NCI-H2107 treated with DMSO at 0.1 percent for 48 hours (cell line): ENCODE measurements around the gene CHRDL1.

ENCODE experiments used
- DNase-seq: peaks from one replicate; lab custom pipeline; 2025; ENCODE audit not compliant: unreplicated experiment; lab: John Stamatoyannopoulos, UW

The CHRDL1 gene

GRCh38 chrX:110743679-110744340 lies 51.8 kb downstream of the CHRDL1 start:
- no peak for DNase-seq

- no peak for DNase-seq
Measured at GRCh38 chrX:110741213-110741796, 54.3 kb downstream of the CHRDL1 start.

- DNase-seq: no peak
Measured at GRCh38 chrX:110734894-110735541, 60.6 kb downstream of the CHRDL1 start.

GRCh38 chrX:110734271-110734670 lies 61.3 kb downstream of the CHRDL1 start:
- no peak for DNase-seq

GRCh38 chrX:110733166-110733565 lies 62.5 kb downstream of the CHRDL1 start:
- no peak for DNase-seq

GRCh38 chrX:110732266-110732665 lies 63.4 kb downstream of the CHRDL1 start:
- DNase-seq: no peak

GRCh38 chrX:110723844-110724243 lies 71.8 kb downstream of the CHRDL1 start:
- DNase-seq: no peak

- no peak for DNase-seq
Measured at GRCh38 chrX:110722135-110722534, 73.5 kb downstream of the CHRDL1 start.

GRCh38 chrX:110713666-110714065 lies 82.0 kb downstream of the CHRDL1 start:
- no peak for DNase-seq

GRCh38 chrX:110706446-110706845 lies 89.2 kb downstream of the CHRDL1 start:
- DNase-seq: no peak

GRCh38 chrX:110703641-110704040 lies 92.0 kb downstream of the CHRDL1 start:
- DNase-seq: no peak

- no peak for DNase-seq
Measured at GRCh38 chrX:110699109-110699508, 96.5 kb downstream of the CHRDL1 start.

GRCh38 chrX:110698696-110699095 lies 96.9 kb downstream of the CHRDL1 start:
- DNase-seq: no peak

GRCh38 chrX:110692866-110693265 lies 102.8 kb downstream of the CHRDL1 start:
- DNase-seq: no peak

- DNase-seq: no peak
Measured at GRCh38 chrX:110691446-110691845, 104.2 kb downstream of the CHRDL1 start.

GRCh38 chrX:110684653-110685052 lies 111.0 kb downstream of the CHRDL1 start:
- DNase-seq: no peak

- DNase-seq: no peak
Measured at GRCh38 chrX:110683925-110684324, 111.7 kb downstream of the CHRDL1 start.

GRCh38 chrX:110678591-110678990 lies 117.0 kb downstream of the CHRDL1 start:
- no peak for DNase-seq

GRCh38 chrX:110675886-110676285 lies 119.7 kb downstream of the CHRDL1 start:
- DNase-seq: no peak

- DNase-seq: no peak
Measured at GRCh38 chrX:110671068-110671803, 124.4 kb downstream of the CHRDL1 start.

- no peak for DNase-seq
Measured at GRCh38 chrX:110669572-110669971, 126.0 kb downstream of the CHRDL1 start.

GRCh38 chrX:110667706-110668105 lies 127.9 kb downstream of the CHRDL1 start:
- no peak for DNase-seq
